RWPE1 (cell line): Measurements from ENCODE around the gene DYRK2.

ENCODE experiments used
- CTCF ChIA-PET: fragments of 350-600 bp; sonication (Branson Sonifier 250); formaldehyde crosslinking; extraction: SDS; loops from one replicate; lab custom pipeline; 2021; lab: Yijun Ruan, JAX
- POLR2A ChIA-PET: fragments of 400-600 bp; formaldehyde crosslinking; extraction: SDS; loops from one replicate; lab custom pipeline; 2020; ENCODE audit warnings: antibody characterized with exemption; ENCODE audit not compliant: low non-redundant PET; lab: Yijun Ruan, JAX
- DNase-seq: peaks from one replicate; pipeline ENCODE4 v3.0.0; 2012; ENCODE audit warnings: low spot score
- H3K27ac ChIP-seq: fragments of 450-650 bp; 2 replicates; pipeline ENCODE4 v1.5.1; 2017
- TF ChIP-seq, protein P1 (sequence below): fragments of 450-650 bp; conservative IDR thresholded peaks from 2 replicates; pipeline ENCODE4 v1.5.1; 2017; ENCODE audit warnings: low read depth, mild to moderate bottlenecking

DYRK2 gene

DNA sequence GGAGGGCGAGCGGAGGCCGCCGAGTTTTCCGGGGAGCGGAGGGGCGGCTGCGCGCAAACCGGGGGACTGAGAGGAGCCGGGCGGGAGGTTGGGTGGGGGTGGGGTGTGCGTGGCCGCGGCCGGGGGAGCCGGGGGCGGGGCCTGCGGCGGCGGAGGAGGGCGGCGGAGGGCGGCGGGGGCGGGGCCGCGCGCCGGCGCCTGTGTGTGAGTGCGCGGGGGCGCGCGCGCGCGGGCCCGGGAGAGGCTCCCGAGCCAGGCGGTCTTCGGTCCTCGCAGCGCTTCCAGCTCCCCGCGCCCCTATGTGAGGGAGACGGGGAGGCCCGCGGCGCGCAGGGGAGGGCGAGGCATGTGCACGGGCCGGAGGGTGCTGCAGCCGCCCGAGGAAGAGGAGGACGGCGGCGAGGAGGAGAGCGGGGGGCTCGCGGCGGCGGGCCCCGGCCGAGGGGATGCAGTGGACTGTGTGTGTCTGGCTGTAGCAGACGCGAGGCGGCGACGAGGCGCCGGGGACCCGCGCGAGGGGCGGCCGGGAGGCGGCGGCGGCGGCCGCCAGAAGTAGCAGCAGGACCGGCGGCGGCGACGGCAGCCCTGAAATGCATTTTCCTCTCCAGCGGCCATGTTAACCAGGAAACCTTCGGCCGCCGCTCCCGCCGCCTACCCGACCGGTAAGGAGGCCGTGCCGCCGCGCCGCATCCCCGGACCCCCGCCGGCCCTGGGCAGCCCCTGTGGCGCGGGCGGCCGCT is at the start of gene DYRK2:
Gene DYRK2, plus strand, starts transcription at position 225 of the 740 bp plus-strand sequence. Its CDS starts 389 bp downstream, at position 614.
- CTCF ChIA-PET = interaction anchor here (0.6 to 1.2 kb wide), 2 partner anchors 19 to 541 kb away, joined by 3 read pairs; no protein-coding TSS in a partner anchor
- H3K27ac ChIP-seq = peak within 1 kb of the TSS; percentile 82
- TF ChIP-seq, protein P1, sequence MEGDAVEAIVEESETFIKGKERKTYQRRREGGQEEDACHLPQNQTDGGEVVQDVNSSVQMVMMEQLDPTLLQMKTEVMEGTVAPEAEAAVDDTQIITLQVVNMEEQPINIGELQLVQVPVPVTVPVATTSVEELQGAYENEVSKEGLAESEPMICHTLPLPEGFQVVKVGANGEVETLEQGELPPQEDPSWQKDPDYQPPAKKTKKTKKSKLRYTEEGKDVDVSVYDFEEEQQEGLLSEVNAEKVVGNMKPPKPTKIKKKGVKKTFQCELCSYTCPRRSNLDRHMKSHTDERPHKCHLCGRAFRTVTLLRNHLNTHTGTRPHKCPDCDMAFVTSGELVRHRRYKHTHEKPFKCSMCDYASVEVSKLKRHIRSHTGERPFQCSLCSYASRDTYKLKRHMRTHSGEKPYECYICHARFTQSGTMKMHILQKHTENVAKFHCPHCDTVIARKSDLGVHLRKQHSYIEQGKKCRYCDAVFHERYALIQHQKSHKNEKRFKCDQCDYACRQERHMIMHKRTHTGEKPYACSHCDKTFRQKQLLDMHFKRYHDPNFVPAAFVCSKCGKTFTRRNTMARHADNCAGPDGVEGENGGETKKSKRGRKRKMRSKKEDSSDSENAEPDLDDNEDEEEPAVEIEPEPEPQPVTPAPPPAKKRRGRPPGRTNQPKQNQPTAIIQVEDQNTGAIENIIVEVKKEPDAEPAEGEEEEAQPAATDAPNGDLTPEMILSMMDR = no peak
- peak; percentile 73 for DNase-seq
- POLR2A ChIA-PET = no interaction called here

DNA sequence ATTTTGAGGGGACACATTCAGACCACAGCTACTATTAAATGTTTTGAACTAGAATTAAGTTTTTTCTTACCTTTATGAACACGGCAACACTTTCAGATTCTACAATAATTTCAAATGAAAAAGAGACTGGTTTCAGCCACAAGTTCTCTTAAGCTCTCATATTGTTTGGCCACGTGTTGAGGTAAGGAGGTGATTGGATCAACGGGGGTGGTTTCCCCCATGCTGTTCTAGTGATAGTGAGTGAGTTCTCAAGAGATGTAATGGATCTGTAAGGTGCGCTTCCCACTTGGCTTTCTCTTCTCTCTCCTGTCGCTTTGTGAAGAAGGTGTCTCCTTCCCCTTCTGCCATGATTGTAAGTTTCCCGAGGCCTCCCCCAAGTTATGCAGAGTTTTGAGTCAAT is 48.9 kb upstream of the DYRK2 start:
- H3K27ac ChIP-seq = no peak overlapping the region
- DNase-seq = no peak
- ChIA-PET CTCF (no interaction called here), POLR2A (no interaction called here)
- TF ChIP-seq, protein P1 = no peak

DNA sequence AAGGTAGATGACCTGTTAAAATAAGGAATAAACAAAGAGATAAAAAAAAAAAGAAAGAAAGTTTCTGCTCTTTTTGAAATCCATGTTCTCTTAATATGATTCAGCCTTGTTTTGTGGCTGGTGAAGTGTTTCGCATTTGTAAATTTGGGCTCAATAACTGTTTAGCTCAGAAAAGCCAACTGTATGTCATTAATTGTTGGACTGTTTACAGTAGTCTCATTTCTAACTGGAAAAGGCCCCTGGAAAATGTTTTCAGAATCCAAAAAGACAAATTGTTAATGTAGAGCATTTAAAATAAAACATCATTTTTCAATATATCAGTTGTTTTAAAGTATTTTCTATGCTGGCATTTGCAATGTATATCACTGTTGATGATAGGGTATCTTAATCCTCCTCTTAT is 47.4 kb upstream of the DYRK2 start:
- POLR2A ChIA-PET = no interaction called here
- CTCF ChIA-PET = interaction anchor here (0.6 kb wide), 2 partner anchors 74 to 99 kb away, joined by 5 read pairs; no protein-coding TSS in a partner anchor
- TF ChIP-seq, protein P1 = no peak
- H3K27ac ChIP-seq = no peak overlapping the region
- no peak for DNase-seq

DNA sequence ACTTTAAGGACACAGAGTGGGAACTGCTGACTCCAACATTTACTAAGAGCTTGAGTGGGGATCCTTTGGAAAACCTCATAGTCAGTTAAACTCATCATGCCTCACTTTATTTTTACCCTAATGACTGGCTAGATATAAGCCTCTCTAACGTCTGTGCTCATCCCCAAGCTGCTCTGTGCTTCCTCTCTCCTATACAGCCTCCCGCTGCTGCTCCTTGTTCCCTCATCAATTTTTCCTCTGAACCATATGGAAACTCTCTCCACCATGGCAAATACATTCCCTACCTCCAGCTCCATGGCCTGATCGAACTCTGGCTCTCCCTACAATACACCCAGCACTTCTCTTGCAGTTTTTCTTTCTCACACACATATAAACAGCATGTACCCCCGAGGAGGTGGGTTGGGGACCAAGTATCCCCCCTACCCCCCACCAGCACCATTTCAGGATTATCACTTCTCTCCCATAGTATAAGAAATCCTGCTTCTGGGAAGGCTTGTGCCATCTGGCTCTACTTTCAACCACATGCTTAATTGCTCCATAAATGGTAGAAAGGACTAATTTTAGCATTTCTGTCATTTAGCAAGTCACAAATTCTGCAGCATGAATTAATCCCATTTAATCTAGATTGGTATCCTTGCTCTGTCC is 39.2 kb upstream of the DYRK2 start:
- POLR2A ChIA-PET = no interaction called here
- no peak for DNase-seq
- TF ChIP-seq, protein P1 = no peak
- H3K27ac ChIP-seq = no peak overlapping the region
- CTCF ChIA-PET = no interaction called here

DNA sequence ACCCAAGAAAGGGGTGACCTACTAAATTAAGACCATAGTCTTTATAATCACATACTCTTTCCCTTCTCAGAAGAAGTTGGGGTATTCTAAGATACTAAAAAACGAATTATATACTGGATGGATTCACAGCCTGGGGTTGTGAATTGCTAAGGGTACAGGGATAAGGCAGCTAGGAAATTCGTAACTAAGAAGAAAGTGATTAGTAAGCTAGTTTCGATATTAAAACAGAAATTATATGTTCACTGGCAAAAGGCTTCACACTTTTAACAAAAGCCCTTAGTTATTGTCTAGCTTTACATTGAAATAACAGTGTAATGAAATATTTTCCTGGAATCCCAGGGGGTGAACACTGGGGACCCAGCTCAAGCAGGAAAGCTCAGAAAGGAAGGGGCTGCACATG is 35.5 kb upstream of the DYRK2 start:
- no peak for DNase-seq
- ChIA-PET CTCF (no interaction called here), POLR2A (no interaction called here)
- TF ChIP-seq, protein P1 = no peak
- H3K27ac ChIP-seq = no peak overlapping the region

DNA sequence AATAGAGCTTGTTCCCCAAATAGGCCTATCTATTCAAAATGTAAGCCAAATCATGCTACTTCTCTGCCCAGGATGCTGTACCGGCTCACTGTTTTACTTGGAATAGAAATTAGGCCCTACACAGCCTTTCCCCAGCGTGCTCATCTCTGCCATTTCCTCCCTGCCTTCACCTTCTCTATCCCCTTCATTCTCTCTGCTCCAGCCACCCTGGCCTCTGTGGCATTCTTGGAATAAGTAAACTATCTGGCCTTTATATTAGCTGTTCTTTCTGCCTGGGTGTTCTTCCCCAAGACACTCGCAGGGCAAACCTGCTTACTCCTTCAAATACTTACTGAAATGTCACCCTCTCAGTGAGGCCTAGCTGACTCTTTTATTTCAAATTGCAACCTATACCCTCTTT is 30.9 kb upstream of the DYRK2 start:
- ChIA-PET POLR2A (no interaction called here), CTCF (interaction anchor here (0.6 kb wide), 1 partner anchor 1648 kb away, joined by 7 read pairs; no protein-coding TSS in a partner anchor)
- TF ChIP-seq, protein P1 = no peak
- no peak for DNase-seq
- H3K27ac ChIP-seq = no peak overlapping the region
